HG03103 (cell line): ENCODE measurements around the gene LKAAEAR1.
"Not testable (repeated sequence)": the region's sequence is repeated elsewhere in the genome, so short reads cannot be mapped to it uniquely, and the experiment has no call there.

Experiments used
- ATAC-seq: cut with Tn5 transposase; IDR thresholded peaks from one replicate; pipeline ENCODE4 v1.9.1; 2021; ENCODE audit warnings: low read depth; ENCODE audit not compliant: unreplicated experiment

The LKAAEAR1 gene

GRCh38 chr20:64083804-64084684 is at the start of gene LKAAEAR1:
TSS of gene LKAAEAR1 (minus strand) at chr20:64084398. CDS start at chr20:64084219, 179 bp downstream.
- no peak for ATAC-seq

GRCh38 chr20:64131406-64131805 is 47.2 kb upstream of the LKAAEAR1 start:
- no peak for ATAC-seq

GRCh38 chr20:64130876-64131275 is 46.7 kb upstream of the LKAAEAR1 start:
- ATAC-seq = no peak

- ATAC-seq = no peak
Measured at GRCh38 chr20:64130271-64130670, 46.1 kb upstream of the LKAAEAR1 start.

- no peak for ATAC-seq
Measured at GRCh38 chr20:64129146-64129782, 45.1 kb upstream of the LKAAEAR1 start.

GRCh38 chr20:64123517-64123916 is 39.3 kb upstream of the LKAAEAR1 start:
- not testable (repeated sequence) for ATAC-seq

- ATAC-seq = not testable (repeated sequence)
Measured at GRCh38 chr20:64122927-64123326, 38.7 kb upstream of the LKAAEAR1 start.

GRCh38 chr20:64121586-64121985 is 37.4 kb upstream of the LKAAEAR1 start:
- ATAC-seq = no peak

- no peak for ATAC-seq
Measured at GRCh38 chr20:64119681-64120341, 35.6 kb upstream of the LKAAEAR1 start.

- ATAC-seq = no peak
Measured at GRCh38 chr20:64119301-64119680, 35.1 kb upstream of the LKAAEAR1 start.

GRCh38 chr20:64117432-64117777 is 33.2 kb upstream of the LKAAEAR1 start:
- ATAC-seq = not testable (repeated sequence)

- no peak for ATAC-seq
Measured at GRCh38 chr20:64116541-64117431, 32.6 kb upstream of the LKAAEAR1 start.

GRCh38 chr20:64116016-64116415 is 31.8 kb upstream of the LKAAEAR1 start:
- no peak for ATAC-seq

- no peak for ATAC-seq
Measured at GRCh38 chr20:64115171-64115911, 31.1 kb upstream of the LKAAEAR1 start.

- ATAC-seq = no peak
Measured at GRCh38 chr20:64114356-64114971, 30.3 kb upstream of the LKAAEAR1 start.

- ATAC-seq = no peak
Measured at GRCh38 chr20:64113796-64114355, 29.7 kb upstream of the LKAAEAR1 start.

GRCh38 chr20:64113444-64113775 is 29.2 kb upstream of the LKAAEAR1 start:
- ATAC-seq = no peak

- ATAC-seq = no peak
Measured at GRCh38 chr20:64112691-64113443, 28.7 kb upstream of the LKAAEAR1 start.
